GM21423 (cell line): Measurements from ENCODE around the gene VPS8.
"Not testable (repeated sequence)": the region's sequence is repeated elsewhere in the genome, so short reads cannot be mapped to it uniquely, and the experiment has no call there.

Experiments
- ATAC-seq: cut with Tn5 transposase; IDR thresholded peaks from one replicate; pipeline ENCODE4 v1.9.1; 2021; ENCODE audit warnings: mild to moderate bottlenecking, moderate library complexity; ENCODE audit not compliant: unreplicated experiment

Gene VPS8

GRCh38 chr3:184914628-184915027 is 102.7 kb downstream of the VPS8 start:
- no peak for ATAC-seq

- no peak for ATAC-seq
Observed at GRCh38 chr3:184918750-184919149, 106.8 kb downstream of the VPS8 start.

GRCh38 chr3:184919651-184920050 is 107.7 kb downstream of the VPS8 start:
- no peak for ATAC-seq

GRCh38 chr3:184924547-184924946 is 112.6 kb downstream of the VPS8 start:
- no peak for ATAC-seq

GRCh38 chr3:184927796-184928315 is 115.9 kb downstream of the VPS8 start:
- ATAC-seq: no peak

- ATAC-seq: no peak
Observed at GRCh38 chr3:184932777-184933176, 120.8 kb downstream of the VPS8 start.

GRCh38 chr3:184937611-184938010 is 125.6 kb downstream of the VPS8 start:
- no peak for ATAC-seq

GRCh38 chr3:184941408-184941807 is 129.4 kb downstream of the VPS8 start:
- no peak for ATAC-seq

- no peak for ATAC-seq
Observed at GRCh38 chr3:184942735-184943134, 130.8 kb downstream of the VPS8 start.

GRCh38 chr3:184944241-184944640 is 132.3 kb downstream of the VPS8 start:
- ATAC-seq: no peak

- no peak for ATAC-seq
Observed at GRCh38 chr3:184945886-184946625, 134.1 kb downstream of the VPS8 start.

- no peak for ATAC-seq
Observed at GRCh38 chr3:184946917-184947316, 135.0 kb downstream of the VPS8 start.

- no peak for ATAC-seq
Observed at GRCh38 chr3:184949251-184949965, 137.4 kb downstream of the VPS8 start.

GRCh38 chr3:184950816-184951215 is 138.8 kb downstream of the VPS8 start:
- not testable (repeated sequence) for ATAC-seq

GRCh38 chr3:184952671-184953070 is 140.7 kb downstream of the VPS8 start:
- no peak for ATAC-seq

- ATAC-seq: no peak
Observed at GRCh38 chr3:184953401-184953800, 141.4 kb downstream of the VPS8 start.

- no peak for ATAC-seq
Observed at GRCh38 chr3:184954251-184954650, 142.3 kb downstream of the VPS8 start.

- ATAC-seq: not testable (repeated sequence)
Observed at GRCh38 chr3:184954851-184955250, 142.9 kb downstream of the VPS8 start.

GRCh38 chr3:184965639-184966430 is 153.9 kb downstream of the VPS8 start:
- ATAC-seq: no peak

- ATAC-seq: no peak
Observed at GRCh38 chr3:184968115-184968514, 156.1 kb downstream of the VPS8 start.

GRCh38 chr3:184970186-184970585 is 158.2 kb downstream of the VPS8 start:
- ATAC-seq: no peak
